Measurements from ENCODE around the gene CEP89.
"Not testable (repeated sequence)": the region's sequence is repeated elsewhere in the genome, so short reads cannot be mapped to it uniquely, and the experiment has no call there.

Gene CEP89
- 22.1 to 25.5 reads per million in 2 donors for total RNA-seq

DNA sequence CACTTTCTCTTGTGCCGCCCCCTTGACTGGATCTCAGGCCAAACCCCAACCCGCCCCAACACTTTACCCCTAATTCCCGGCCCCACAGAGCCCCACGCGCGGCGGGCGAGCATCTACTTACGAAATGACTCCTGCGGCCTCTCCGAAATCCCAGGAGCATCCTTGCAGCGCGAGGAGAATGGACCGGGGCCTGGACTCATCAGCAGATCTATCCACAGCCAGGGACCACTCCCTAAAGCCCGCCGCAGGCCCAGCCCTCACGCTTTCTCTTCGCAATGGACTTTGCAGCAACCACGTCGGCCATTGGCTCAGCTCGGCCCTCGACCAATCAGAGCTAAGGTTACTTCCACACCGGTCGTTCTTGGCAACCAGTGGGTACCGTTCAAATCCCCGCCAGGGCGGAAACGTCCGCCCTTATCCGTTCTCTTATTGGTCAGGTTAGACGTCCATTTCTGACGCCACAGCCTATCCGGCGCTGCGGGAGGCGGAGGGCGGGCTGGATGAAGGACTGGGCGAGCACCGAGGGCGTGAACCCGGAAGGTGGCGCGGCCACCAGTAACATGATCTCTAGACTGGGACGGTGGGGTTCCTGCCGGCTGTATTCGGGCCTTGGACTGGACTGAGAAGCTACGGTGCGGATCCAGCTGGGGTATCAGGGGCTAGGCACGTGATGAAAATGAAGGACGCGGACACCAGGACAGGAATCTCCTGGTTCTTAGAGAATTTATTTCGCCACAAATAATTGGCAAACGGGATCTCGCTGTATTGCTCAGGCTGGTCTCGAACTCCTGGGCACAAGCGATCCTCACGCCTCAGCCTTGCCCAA, at the start of gene CEP89, which contains the start of gene FAAP24:
Gene CEP89 (minus strand): TSS at position 244 of the 826 bp plus-strand sequence. CDS start 84 bp downstream, at position 160.
Gene FAAP24 (plus strand): TSS at position 528 of the 826 bp plus-strand sequence. CDS start 955 bp downstream, outside the sequence.
- peak; percentile 86 for DNase-seq

DNA sequence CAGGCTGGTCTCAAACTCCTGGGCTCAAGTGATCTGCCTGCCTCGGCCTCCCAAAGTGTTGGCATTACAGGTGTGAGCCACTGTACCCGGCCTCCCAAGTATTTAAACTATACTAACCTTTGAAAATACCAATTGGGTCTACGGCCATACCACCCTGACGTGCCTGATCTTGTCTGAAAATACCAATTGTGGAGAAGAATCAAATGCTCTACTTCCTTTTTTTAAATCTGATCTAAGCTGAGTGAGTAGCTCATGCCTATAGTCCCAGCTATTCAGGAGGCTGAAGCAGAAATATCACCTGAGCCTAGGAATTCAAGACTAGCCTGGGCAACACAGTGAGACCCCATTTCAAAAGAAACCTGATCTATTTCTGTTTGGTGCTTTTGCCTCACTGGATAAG, 39.1 kb upstream of the CEP89 start:
- not testable (repeated sequence) for DNase-seq

DNA sequence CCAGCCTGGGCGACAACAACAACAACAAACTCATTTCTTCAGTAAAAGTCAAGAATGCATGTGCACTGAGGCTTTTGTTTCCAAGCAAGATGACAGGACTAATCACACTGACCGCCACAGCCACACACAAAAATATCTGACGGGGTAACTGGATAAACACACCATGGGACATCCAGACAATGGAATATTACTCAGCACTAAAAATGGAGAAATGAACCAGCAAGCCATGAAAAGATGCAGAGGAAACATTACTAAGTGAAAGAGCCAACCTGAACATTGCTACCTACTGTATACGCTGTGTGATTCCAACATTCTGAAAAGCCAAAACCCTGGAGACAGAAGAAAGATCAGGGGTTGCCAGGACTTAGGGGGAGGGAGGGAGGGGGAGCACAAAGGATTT, 37.0 kb upstream of the CEP89 start:
- no peak for DNase-seq

DNA sequence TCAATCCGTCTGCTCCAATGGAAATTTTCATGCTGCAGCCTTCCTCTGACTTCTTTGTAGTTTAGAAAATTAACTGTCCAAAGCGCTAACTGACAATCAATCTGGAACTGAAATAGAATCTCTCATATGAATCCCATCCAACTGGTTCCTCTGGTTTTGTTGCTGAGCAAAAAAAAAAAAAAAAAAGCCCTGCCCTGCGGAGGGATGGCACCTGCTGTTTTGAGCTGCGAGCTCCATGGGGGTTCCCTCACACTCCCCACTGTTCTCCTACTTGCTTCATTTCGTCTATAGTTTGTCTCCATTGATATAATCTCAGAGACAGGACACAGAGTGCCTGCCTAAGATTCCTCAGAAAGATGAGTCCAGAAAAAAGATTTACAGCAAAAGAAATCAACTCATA, 33.7 kb upstream of the CEP89 start:
- DNase-seq: no peak

DNA sequence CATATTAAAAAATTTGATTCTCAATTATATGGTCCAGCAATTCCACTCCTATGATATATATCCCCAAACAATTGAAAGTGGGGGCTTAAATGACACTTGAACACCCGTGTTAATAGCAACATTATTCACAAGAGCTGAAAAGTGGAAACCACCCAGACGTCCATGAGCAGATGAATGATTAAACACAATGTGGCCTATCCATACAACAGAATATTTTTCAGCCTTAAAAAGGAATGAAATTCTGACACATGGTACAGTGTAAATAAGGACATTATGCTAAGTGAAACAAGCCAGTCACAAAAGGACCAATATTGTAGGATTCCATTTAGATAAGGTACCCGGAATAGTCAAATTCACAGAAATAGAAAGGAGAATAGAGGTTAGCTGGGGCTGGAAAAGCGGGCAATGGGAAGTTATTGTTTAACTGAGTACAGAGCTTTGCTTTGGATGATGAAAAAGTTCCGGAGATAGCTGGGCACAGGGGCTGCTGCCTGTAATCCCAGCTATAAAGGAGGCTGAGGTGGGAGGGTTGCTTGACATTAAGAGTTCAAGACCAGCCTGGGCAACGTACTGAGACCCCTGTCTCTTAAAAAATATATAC, 31.8 kb upstream of the CEP89 start:
- DNase-seq: not testable (repeated sequence)

DNA sequence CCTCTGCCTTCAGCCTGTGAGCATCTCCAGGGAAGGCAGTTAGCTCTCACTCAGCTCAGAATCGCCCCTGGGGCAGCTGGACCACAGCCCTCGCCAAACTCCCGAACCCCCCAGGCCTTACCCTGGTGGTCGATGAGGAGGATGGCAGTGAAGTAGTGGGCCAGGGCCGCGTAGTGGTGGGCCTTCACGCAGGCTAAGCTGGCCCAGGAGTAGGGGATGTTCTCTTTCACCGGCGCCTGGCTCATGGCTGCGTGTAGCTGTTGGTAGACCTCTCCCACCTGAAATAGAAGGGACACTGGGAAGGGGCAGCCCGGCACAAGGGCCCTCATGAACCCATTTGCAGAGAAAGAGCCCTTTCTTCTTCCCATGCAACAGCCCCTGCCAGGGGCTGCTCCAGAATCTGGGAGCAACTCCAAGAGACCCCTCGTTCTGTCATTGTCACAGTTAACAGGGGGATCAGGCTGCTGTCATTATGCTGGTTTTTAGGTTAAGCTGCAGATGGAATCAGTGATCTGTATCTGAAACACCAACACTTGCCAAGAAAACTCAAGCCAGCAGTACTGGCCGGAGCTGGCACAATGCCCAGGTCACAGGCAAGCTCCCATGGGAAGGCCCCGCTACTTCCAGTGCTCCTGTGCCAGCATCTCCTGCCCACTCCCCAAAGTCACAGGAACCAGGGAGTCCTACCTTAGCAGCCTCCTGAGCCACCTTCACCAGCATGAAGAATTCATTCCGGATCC, 30.5 kb upstream of the CEP89 start:
- DNase-seq: not testable (repeated sequence)

DNA sequence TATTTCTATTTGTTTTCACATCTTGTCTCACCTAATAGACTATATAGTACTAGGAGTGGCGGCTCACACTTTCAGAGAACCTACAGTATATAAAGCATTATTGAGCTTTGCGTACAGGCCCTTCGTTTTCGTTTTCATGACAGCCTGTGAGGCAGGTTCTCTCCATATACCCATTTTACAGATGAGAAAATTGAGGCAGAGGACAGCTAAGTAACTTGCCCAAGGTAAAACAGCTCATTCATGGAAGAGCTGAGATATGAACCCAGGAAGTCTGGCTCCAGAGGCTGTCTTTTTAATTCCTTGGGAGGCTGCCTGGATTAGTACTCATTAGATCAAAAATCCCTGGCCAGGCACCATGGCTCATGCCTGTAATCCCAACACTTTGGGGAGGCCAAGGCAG, 29.2 kb upstream of the CEP89 start:
- DNase-seq: no peak

DNA sequence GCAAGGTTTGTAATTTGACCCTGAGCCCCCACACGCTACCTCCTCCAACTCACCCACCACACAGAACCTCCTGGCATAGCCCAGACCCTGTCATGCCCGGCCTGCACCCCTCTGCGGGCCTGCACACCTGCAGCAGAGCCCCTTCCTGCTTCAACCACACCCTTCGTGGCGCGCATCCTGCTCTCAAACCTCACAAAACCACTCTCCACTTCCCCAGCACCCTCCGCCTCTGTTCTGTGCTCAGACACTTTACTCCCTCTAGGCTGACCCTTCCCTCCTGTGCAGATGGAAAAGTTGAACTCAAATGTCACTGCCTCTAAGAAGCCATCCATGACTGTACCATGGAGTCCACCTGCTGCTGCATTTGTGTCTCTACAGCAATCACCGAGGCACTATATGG, 28.8 kb upstream of the CEP89 start:
- no peak for DNase-seq

DNA sequence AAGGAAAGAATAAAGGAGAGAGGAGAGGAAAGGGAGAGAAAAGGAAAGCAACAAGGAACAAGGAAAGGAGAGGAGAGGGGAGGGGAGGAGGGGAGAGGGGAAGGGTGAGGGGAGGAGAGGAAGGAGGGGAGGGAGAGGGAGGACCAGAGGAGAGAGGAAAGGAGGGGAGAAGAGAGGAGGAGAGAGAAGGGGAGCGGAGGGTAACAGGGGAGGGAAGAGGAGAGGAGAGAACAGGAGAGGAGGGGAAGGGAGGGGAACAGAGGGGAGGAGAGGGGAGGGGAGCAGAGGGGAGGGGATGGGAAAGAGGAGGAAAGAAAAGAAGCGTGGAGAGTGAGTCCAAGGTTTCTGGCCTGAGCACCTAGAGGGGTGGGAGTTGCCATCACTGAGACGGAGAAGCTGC, 27.0 kb upstream of the CEP89 start:
- no peak for DNase-seq

DNA sequence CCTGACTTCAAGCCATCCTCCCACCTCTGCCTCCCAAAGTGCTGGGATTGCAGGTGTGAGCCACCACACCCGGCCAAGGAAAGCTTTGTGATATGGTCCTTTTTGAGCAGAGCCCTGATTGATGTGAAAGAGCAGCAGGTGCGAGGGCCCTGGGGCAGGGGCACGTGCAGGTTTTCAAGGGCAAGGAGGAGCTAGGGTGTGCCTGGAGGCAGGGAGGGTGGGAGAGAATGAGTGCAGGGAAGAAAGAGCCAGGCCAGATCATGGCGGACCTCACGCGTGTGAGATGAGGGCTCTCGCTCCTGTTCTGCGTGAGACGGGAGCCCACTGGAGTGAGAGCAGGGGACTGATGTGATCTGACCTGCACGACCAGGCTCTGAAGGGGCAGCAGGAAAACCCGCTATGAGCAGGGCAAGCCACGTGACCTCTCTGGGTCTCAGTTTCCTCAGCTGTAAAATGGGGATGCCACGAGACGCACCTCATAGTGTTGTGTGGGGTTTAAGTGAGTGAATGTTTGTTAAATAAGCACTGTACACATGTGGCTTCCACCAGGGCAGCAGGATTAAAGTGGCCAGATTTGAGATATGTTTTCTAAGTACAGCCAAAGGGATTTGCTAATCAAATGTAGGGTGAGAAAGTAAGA, 26.1 kb upstream of the CEP89 start:
- DNase-seq: no peak

DNA sequence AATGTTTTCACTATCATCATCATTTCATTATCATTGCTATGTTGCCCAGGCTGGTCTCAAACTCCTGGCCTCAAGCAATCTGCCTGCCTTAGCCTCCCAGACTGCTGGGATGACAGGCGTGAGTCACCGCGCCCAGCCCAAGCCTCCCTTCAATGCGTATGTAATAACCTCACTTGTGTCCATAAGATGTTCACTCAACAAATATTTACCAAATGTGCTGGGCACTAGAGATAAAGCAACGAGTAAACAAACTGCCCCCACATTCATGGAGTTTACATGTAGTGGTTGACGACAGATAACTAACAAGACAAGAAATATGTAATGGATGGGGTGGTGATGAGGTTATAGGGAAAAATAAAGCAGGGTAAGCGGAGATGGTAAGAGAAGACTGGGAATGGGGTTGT, 25.3 kb upstream of the CEP89 start:
- not testable (repeated sequence) for DNase-seq

DNA sequence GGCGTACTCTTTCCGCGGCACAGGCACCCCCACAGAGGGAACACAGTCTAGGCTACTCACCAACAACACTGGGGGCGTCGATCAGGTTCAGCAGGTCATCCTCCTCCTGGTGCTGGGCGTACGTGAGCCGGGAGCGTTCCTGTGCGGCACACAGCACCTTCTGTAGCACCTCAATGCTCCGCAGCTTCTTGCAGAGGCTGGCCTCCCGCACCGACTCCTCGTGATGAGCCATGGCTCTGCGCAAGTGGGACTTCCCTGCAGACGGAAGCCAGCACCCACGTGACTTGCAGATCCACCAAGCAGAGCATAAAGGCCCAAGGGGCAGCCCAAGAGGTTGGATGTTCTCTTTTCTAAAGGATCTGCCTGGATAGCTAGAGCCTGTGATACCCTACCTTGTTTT, 24.2 kb upstream of the CEP89 start:
- DNase-seq: not testable (repeated sequence)

DNA sequence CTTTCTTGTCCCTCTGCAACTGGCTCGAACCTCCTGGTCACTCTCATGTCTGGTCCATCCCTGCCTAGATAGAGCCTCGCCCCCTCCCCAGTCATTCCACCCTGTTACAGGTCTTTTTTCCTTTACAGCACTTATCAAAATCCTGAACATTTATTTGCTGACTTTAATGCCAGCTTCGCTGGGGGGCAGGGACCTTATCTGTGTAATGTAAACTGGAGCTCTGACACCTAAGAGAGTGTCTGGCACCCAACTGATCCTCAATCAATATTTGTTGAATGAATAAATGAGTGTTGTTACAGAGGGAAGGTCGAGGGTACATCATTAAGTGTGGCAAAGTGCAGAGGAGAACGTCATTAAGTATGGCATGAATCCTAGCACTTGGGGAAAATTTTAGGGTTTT, 17.0 kb upstream of the CEP89 start:
- DNase-seq: no peak

DNA sequence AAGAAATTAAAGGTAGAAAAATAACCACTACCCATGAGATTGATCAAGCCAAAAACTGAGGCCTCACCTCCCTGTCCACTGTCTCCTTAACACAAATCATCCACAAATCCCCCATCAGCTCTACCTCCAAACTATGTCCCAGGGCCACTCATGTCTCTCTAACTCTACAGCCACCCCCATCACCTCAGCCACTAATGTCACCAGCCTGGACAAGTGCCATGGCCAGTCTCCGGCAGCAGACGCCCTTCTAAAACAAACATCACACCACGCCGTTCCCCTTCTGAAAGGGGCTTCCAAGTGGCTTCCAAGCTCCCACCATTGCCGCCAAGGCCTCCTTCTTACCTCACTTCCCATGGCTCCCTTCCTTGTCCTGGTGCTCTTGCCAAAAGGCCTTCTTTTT, 16.5 kb upstream of the CEP89 start:
- not testable (repeated sequence) for DNase-seq

DNA sequence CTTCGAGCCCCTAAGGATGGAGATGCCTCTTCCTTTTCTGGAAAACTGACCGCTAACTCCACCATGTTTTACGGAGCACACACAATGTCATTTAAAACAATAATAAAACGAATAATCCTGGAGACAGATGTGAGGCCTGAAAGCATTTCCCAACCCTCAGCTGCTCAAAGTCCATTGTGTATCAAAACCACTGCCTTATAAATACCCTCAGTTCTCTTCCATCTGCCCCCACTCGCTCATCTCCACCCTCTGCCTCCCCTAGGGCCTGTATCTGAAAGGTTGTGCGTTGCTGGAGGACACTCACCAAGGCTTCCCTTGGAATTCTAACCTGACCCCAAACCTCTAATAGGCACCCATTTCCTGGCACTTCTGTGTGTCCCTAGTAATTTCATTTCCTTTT, 10.7 kb upstream of the CEP89 start:
- not testable (repeated sequence) for DNase-seq

DNA sequence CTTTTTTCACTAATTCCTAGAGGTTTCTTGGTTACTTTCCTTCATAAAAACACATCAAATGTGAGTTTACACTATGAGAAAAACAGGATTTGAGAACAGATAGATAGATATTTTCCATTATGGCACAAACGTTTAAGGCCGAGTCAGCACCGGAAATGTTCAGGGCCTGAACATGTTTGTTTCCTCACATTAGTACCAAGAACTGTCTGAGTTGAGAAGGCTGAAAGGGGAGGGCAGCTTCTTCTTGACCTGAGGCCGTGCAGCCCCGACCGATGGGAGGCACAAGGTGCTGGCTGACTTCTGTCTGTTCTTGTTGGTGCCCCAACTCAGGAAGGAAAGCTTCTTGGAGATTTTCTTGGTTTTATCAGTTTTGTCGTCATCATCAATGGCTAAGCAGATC, 8.0 kb upstream of the CEP89 start:
- not testable (repeated sequence) for DNase-seq

DNA sequence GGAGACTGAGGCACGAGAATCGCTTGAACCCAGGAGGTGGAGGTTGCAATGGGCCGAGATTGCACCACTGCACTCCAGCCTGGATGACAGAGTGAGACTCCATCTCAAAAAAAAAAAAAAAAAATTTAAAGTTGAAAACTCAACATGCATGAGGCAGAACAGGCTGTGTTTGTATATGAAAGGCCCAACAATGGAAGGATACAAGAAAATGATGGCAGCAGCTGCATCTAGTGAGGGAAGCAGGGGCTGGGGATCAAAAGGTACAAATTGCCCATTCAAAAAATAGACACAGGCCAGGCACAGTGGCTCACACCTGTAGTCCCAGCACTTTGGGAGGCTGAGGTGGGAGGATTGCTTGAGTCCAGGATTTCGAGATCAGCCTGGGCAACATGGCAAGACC, 6.1 kb upstream of the CEP89 start:
- DNase-seq: not testable (repeated sequence)

DNA sequence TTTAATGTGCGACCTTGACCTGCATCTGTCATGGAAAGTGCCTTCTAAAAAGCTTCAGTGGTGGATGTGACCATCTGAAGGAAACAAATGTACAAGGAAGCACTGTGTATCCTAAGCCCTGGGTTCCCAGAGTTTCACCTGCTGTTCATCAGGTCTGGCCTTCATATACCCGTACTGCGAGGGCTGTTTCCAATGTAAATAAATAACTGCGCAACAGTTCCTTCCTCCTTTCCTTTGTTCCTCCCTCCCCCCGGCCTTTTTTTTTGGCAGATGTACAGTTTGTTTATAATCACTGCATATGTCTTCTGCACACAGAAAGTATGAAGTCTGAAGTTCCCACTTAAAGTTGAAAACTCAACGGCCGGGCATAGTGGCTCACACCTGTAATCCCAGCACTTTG, 5.5 kb upstream of the CEP89 start:
- DNase-seq: no peak

DNA sequence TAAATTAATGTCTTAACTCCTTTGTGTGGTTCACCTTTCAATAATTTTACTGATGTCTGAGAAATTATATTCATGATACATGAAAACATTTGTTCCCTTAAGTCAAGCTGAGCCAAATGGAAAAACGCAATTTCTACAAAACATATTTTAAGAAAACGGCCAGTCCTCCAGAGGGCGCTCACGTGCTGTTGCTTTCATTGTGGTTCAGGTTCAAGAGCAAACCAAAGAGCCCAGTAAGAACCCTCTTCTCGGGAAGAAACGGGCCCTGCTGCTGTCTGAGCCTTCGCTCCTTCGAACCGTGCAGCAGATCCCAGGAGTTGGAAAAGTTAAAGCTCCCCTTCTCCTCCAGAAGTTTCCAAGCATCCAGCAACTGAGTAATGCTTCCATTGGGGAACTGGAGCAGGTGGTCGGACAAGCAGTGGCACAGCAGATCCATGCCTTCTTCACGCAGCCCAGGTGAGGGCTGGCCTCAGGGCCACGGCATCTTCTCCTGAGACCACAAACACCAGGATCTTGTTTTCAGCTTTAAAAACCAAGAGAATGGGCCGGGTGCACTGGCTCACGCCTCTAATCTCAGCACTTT, 4.6 kb upstream of the CEP89 start:
- DNase-seq: no peak

DNA sequence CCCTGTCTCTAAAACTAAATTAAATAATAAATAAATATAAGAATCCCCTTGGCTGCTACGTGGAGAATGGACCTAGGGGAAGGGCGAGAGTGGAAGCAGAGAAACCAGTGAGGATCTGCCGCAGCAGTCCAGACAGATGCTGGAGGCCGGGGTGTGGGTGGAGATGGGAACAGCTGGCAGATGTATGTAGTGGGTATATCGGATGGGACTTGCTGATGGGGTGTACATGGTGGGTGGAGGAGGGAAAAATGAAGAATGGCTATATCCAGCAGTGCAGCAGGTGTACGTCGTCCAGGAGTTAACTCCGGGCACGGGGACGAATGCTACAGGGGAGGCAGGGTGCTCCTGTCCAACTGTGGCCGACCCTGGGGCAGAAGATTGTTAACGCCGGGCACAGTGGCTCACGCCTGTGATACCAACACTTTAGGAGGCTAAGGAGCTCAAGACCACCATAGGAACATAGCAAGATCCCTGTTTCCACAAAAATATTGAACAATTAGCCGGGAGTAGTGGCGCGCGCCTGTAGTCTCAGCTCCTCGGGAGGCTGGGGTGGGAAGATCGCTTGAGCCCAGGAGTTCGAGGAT, 654 bp downstream of the CEP89 start:
- DNase-seq: no peak

DNA sequence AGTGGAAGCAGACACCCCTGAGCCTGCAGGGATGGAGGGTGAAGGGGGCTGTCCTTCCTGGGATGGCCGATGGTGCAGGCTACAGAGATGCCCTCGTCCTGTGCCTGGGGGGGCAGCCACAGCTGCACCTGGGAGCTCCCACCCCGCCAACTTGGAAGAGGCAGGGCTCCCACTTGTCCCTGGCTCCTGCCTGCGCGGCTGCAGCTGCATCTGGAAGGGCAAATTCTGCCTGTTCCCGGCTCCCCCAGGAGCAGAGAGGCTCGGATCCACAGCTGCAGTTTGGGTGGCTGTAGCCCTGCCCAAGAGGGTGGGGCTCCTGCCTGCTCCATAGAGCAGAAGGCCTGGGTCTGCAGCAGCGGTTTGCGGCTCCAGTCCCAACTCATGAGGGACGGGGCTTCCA, 2.2 kb downstream of the CEP89 start:
- DNase-seq: no peak

DNA sequence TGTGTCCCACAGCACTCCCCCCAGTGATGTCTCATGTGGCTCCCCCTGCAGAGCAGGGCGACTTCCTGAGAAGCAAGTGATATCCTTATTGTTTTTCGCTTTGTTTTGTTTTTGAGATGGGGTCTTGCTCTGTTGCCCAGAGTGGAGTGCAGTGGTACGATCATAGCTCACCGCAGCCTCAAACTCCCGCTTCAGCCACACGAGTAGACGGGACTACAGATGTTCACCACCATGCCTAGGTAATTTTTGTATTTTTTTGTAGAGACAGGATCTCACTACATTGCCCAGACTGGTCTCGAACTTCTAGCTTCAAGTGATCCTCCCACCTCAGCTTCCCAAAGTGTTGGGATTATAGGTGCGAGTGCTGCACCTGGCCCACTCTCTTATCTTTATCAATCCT, 5.0 kb downstream of the CEP89 start:
- DNase-seq: no peak
